ENCODE data around the gene SULT1A1. TPM values are rescaled to one million over a fixed set of nuclear protein-coding genes. Genes with fewer than 3 reads are reported as not detected.
"Not testable (repeated sequence)": the region's sequence is repeated elsewhere in the genome, so short reads cannot be mapped to it uniquely, and the experiment has no call there.

The SULT1A1 gene
- total RNA-seq, 2 experiments from 2014 or later: 11.1 to 11.3 TPM

GRCh38 chr16:28573738-28574718 is 35.8 kb downstream of the SULT1A1 start:
- peaks cover 4% of the 10 kb centered on the region for H3K4me1 Mint-ChIP-seq
- no peak overlapping the region for H3K4me3 Mint-ChIP-seq
- peaks cover under 1% of the 10 kb centered on the region for H3K36me3 Mint-ChIP-seq (ENCODE audit: low read depth)
- H3K9me3 Mint-ChIP-seq: no peaks in the 10 kb centered on the region
- no peaks in the 10 kb centered on the region for H3K27me3 Mint-ChIP-seq
- ChIA-PET CTCF (interaction anchor here (0.6 to 1.5 kb wide), 3 partner anchors 21 to 371 kb away, joined by 3 to 4 read pairs (median 4); partner anchors contain the start of gene SULT1A2), POLR2A (no interaction called here)
- no peak for DNase-seq
- H3K27ac Mint-ChIP-seq: no peak overlapping the region

DNA sequence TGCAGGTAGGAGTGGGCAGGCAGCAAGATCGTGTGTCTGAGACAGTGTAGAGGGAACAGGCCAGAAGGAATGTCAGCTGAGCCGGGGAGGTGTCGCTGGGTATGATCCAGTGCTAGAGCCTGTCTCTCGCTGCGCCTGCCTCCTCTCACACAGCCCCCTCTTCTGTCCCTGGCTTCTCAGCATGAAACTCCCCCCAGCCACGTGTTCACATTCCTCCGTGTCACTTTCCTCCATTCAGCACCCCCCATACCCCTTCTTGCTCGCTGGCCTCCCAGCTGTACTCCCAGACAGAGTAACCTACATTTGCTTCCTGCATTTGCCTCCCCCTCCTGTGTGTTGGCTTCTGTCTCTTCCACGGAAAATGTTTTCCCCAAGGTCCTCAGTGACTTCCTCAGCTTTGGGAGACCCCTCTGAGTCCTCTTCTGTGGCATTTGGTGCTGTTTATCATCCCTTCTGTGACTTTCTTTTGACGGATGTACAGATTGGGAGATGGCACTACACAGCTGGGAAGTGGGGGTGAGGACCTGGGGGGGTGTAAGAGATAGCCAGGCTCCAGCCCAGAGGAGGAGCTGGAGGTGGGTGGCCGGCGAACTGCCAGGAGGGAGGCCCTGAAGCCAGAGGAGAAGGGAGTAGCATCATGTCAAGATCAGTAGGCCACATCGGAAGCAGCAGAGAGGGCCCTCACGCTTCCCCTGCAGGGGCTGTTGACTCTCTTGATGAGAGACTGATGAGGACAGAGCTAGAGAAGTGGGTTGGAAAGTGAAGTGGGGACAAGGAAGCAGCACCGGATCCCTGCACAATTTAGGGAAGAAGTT is 36.9 kb downstream of the SULT1A1 start:
- Mint-ChIP-seq H3K27ac (no peak overlapping the region), H3K36me3 (ENCODE audit: low read depth) (peaks cover 2% of the 10 kb centered on the region), H3K9me3 (no peaks in the 10 kb centered on the region), H3K4me3 (no peak overlapping the region), H3K27me3 (no peaks in the 10 kb centered on the region), H3K4me1 (peaks cover 5% of the 10 kb centered on the region)
- ChIA-PET POLR2A (no interaction called here), CTCF (interaction anchor here (0.7 to 1.2 kb wide), 2 partner anchors 372 to 1096 kb away, joined by 3 read pairs; no protein-coding TSS in a partner anchor)
- DNase-seq: no peak

- Mint-ChIP-seq H3K36me3 (ENCODE audit: low read depth) (peaks cover 19% of the 10 kb centered on the region), H3K9me3 (peaks cover 13% of the 10 kb centered on the region), H3K27ac (no peak overlapping the region), H3K27me3 (no peaks in the 10 kb centered on the region), H3K4me1 (peaks cover 5% of the 10 kb centered on the region), H3K4me3 (no peak overlapping the region)
- ChIA-PET CTCF (no interaction called here), POLR2A (no interaction called here)
- no peak for DNase-seq
Observed at GRCh38 chr16:28569968-28570752, 39.7 kb downstream of the SULT1A1 start.

DNA sequence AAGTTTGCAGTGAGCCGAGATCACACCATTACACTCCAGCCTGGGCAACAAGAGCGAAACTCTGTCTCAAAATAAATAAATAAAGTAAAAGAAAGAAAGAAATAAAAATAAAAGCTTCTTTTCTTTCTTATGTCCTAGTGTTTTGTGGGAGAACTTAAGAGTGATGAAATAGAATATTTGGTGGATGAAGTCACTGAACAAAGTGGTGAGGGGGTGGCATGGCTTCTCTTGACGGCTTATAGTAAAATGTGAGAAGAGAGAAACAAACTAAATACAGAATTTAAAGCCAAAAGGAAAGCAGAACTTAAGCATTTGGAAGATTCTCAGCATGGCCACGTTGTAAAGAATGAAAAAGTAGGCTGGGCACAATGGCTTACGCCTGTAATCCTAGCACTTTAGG is 40.8 kb downstream of the SULT1A1 start:
- Mint-ChIP-seq H3K4me1 (peaks cover 3% of the 10 kb centered on the region), H3K27ac (no peak overlapping the region), H3K36me3 (ENCODE audit: low read depth) (peaks cover 21% of the 10 kb centered on the region), H3K9me3 (peaks cover 14% of the 10 kb centered on the region), H3K4me3 (no peak overlapping the region), H3K27me3 (no peaks in the 10 kb centered on the region)
- DNase-seq: no peak
- ChIA-PET CTCF (no interaction called here), POLR2A (no interaction called here)

DNA sequence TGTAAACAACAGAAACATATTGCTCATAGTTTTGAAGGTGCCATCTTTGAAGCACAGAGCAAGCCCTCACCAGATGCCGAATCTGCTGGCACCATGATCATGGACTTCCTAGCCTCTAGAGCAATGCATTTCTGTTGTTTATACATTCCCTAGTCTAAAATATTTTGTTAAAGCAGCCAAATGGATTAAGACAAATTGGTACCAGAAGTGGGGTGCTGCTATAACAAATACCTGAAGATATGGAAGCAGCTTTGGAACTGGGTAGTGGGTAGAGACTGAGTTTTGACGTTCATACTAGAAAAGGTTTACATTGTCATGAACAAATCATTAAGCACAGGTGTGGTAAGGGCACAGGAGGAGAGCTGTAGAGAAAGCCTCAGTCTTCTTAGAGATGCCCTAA is 42.6 kb downstream of the SULT1A1 start:
- no peaks in the 10 kb centered on the region for H3K27me3 Mint-ChIP-seq
- no peak overlapping the region for H3K27ac Mint-ChIP-seq
- H3K36me3 Mint-ChIP-seq (ENCODE audit: low read depth): peaks cover 21% of the 10 kb centered on the region
- CTCF ChIA-PET: no interaction called here
- peaks cover 14% of the 10 kb centered on the region for H3K9me3 Mint-ChIP-seq
- DNase-seq: no peak
- POLR2A ChIA-PET: no interaction called here
- H3K4me1 Mint-ChIP-seq: peaks cover 7% of the 10 kb centered on the region
- H3K4me3 Mint-ChIP-seq: no peak overlapping the region

DNA sequence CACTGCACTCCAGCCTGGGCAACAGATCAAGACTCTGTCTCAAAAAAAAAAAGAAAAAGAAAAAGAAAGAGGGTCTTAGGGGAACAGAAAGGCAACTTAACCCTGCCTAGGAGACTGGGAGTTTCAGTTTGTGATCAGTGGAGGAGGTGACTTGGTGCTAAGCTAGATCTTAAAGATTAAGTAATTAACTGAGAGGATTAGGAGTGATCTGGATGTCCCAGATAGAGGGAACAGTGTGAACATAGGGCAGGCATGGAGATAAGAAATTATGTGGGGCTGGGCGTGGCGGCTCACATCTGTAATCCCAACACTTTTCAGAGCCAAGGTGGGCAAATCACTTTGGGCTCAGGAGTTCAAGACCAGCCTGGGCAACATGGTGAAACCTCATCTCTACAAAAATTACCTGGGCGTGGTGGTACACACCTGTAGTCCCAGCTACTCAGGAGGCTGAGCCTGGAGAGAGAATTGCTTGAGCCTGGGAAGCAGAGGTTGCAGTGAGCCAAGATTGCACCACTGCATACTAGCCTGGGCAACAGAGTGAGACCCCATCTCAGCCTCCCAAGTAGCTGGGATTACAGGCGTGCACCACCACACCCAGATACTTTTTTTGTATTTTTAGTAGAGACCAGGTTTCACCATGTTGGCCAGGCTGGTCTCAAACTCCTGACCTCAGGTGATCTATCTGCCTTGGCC is 43.5 kb downstream of the SULT1A1 start:
- DNase-seq, H3K27ac Mint-ChIP-seq, H3K4me3 Mint-ChIP-seq, H3K27me3 Mint-ChIP-seq, CTCF ChIA-PET, POLR2A ChIA-PET: not testable (repeated sequence)
- peaks cover 11% of the 10 kb centered on the region for H3K4me1 Mint-ChIP-seq
- peaks cover 14% of the 10 kb centered on the region for H3K9me3 Mint-ChIP-seq
- H3K36me3 Mint-ChIP-seq (ENCODE audit: low read depth): peaks cover 22% of the 10 kb centered on the region

DNA sequence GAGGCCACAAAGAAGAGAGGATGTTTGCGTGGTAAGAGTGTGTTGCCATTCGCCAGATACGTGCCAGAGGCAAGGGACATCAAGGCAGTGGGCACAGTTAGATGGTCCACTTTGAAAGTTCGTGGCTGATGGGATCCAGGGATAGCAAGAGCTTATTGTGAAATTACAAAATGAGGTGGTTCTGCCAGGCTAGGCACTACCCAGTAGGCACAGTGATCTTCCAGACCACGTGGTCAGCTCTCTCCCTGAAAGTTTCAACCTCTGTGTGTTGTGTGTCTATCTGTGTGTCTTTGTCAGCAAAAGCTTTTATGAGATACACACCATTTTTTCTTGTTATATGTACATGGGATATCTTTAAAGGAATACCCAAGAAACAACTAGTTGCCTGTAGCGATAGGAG is 46.6 kb downstream of the SULT1A1 start:
- H3K4me1 Mint-ChIP-seq: peaks cover 23% of the 10 kb centered on the region
- CTCF ChIA-PET: interaction anchor here (0.5 kb wide), 1 partner anchor 23 kb away, joined by 3 read pairs; no protein-coding TSS in a partner anchor

DNA sequence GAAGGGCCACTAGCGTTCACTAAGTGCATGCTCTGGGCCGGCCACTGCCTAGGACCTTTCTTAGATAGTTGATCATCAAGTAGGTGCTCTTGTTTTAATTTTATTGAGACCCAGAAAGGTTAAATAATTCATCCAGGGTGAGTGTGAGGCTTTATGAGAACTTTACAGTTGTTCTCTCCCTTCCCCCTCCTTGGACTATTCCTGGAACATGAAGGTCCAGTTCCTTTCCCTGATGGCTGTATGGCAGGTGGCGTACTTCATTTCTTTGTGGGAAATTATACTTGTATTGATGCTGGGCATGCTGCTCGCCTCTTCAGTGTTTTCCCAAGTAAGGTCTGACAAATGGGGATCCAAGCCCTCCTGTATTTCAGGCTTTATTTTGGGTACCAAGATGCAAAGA is 47.6 kb downstream of the SULT1A1 start:
- CTCF ChIA-PET: no interaction called here
- peaks cover 11% of the 10 kb centered on the region for H3K9me3 Mint-ChIP-seq
- peaks cover 27% of the 10 kb centered on the region for H3K4me1 Mint-ChIP-seq
- no peaks in the 10 kb centered on the region for H3K27me3 Mint-ChIP-seq
- peaks cover 41% of the 10 kb centered on the region for H3K36me3 Mint-ChIP-seq (ENCODE audit: low read depth)
- no peak for DNase-seq
- no peak overlapping the region for H3K27ac Mint-ChIP-seq
- H3K4me3 Mint-ChIP-seq: no peak overlapping the region
- POLR2A ChIA-PET: no interaction called here

More for the DNA sequence above, 46.6 kb downstream of the SULT1A1 start:
- no peak for DNase-seq
- Mint-ChIP-seq H3K9me3 (peaks cover 17% of the 10 kb centered on the region), H3K4me3 (no peak overlapping the region), H3K27ac (no peak overlapping the region), H3K36me3 (ENCODE audit: low read depth) (peaks cover 42% of the 10 kb centered on the region), H3K27me3 (no peaks in the 10 kb centered on the region)
- POLR2A ChIA-PET: no interaction called here

DNA sequence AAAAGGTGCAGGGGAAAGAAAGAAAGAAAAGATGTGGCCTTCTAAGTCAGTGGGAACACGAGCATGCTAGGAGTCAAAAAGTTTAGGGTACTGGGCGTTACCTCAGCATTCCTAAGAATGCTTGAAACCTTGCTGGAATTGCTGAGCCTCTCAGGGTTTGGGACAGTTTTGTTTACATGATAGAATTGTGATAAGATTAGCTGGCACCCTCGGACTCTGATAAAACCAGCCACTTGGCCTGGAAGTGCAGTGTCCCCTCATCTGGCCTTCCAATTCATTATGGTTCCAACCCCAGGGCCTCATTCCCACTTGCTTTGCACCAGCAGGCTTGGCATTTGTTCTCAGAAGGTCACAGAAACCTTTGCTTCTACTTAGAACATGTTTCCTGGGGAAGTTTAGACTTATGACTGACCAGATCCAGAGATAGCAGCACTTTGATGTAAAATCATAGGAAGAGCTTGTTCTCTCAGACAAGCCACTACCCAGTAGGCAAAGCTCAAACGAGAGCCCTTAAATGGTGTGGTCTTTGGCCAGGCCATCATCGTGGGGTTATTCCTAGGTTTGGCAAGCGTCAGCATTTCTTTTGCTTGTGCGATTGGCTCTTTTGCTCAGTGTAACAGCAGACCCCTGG is 48.2 kb downstream of the SULT1A1 start:
- ChIA-PET POLR2A (no interaction called here), CTCF (no interaction called here)
- Mint-ChIP-seq H3K9me3 (peaks cover 9% of the 10 kb centered on the region), H3K27ac (no peak overlapping the region), H3K4me3 (no peak overlapping the region), H3K4me1 (peaks cover 28% of the 10 kb centered on the region), H3K36me3 (ENCODE audit: low read depth) (peaks cover 44% of the 10 kb centered on the region), H3K27me3 (no peaks in the 10 kb centered on the region)
- DNase-seq: no peak

DNA sequence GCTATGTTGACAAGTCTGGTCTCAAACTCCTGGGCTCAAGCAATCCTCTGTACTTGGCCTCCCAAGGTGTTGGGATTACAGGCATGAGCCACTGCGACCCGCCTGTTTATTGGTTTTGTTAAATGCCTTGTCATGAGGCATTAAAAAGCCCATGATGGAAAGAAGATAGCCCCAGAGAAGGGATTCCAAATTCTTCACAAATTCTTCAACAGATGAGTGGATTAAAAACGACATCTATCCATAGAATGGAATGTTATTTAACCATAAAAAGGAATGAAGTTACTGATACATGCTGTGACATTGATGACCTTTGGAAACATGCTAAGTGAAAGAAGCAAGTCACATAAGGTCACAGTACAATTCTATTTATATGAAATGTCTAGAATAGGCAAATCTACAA is 51.4 kb downstream of the SULT1A1 start:
- Mint-ChIP-seq H3K9me3 (peaks cover 3% of the 10 kb centered on the region), H3K4me3 (no peak overlapping the region), H3K27ac (no peak overlapping the region), H3K4me1 (peaks cover 42% of the 10 kb centered on the region), H3K27me3 (no peaks in the 10 kb centered on the region), H3K36me3 (ENCODE audit: low read depth) (peaks cover 35% of the 10 kb centered on the region)
- DNase-seq: no peak
- ChIA-PET POLR2A (no interaction called here), CTCF (no interaction called here)

GRCh38 chr16:28556914-28557320 is 52.9 kb downstream of the SULT1A1 start:
- H3K27me3 Mint-ChIP-seq: no peaks in the 10 kb centered on the region
- DNase-seq: no peak
- CTCF ChIA-PET: no interaction called here
- peaks cover 47% of the 10 kb centered on the region for H3K4me1 Mint-ChIP-seq
- peaks cover 3% of the 10 kb centered on the region for H3K9me3 Mint-ChIP-seq
- peaks cover 35% of the 10 kb centered on the region for H3K36me3 Mint-ChIP-seq (ENCODE audit: low read depth)
- no peak overlapping the region for H3K4me3 Mint-ChIP-seq
- POLR2A ChIA-PET: no interaction called here
- H3K27ac Mint-ChIP-seq: no peak overlapping the region

GRCh38 chr16:28555561-28555960 is 54.3 kb downstream of the SULT1A1 start:
- Mint-ChIP-seq H3K27ac (no peak overlapping the region), H3K4me1 (peaks cover 43% of the 10 kb centered on the region), H3K27me3 (no peaks in the 10 kb centered on the region), H3K9me3 (peaks cover 3% of the 10 kb centered on the region), H3K36me3 (ENCODE audit: low read depth) (peaks cover 30% of the 10 kb centered on the region), H3K4me3 (no peak overlapping the region)
- ChIA-PET POLR2A (no interaction called here), CTCF (interaction anchor here (0.5 to 1.0 kb wide), 3 partner anchors 31 to 278 kb away, joined by 3 read pairs; no protein-coding TSS in a partner anchor)
- DNase-seq: no peak
